Activated gamma-delta T cell treated with anti-CD3 and anti-CD28 coated beads, Interleukin-2, amount 50 U/mL, for 16 hours (primary cell): ENCODE measurements around the gene TSEN34.
"Not testable (repeated sequence)": the region's sequence is repeated elsewhere in the genome, so short reads cannot be mapped to it uniquely, and the experiment has no call there.

Source experiments
- DNase-seq: peaks from one replicate; pipeline ENCODE4 v3.0.0-alpha.2; 2020; ENCODE audit warnings: low read depth

The TSEN34 gene

DNA sequence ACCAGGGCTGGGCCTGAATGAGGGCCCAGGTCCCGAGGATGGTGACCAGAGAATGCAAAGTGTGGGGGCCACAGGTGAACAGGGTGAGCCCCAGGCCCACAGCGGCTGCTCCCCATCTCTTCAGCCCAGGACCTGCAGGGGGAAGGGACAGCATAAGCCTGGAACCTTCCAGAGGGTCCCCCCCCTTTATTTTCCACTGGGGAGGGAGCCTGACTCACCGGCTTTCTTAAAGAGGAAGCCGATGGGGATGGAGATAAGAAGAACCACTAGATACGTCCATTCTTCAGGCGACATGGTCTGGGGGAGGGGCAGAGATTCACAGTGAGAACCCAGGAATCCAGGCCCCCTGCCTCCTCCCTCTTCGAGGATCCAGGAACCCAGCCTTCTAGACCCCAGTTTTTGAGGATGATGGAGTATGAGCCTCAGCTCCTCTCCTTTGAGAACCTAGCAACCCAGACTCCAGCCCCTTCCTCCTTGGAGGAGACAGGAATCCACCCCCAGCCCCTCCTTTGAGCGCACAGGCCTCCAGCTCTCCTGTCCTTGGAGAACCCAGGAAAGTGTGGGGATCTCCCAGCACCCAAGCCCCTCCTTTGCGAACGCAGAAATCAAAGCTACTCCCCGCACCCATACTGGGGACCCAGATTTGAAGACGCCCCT is 2.8 kb upstream of the TSEN34 start:
- no peak for DNase-seq

DNA sequence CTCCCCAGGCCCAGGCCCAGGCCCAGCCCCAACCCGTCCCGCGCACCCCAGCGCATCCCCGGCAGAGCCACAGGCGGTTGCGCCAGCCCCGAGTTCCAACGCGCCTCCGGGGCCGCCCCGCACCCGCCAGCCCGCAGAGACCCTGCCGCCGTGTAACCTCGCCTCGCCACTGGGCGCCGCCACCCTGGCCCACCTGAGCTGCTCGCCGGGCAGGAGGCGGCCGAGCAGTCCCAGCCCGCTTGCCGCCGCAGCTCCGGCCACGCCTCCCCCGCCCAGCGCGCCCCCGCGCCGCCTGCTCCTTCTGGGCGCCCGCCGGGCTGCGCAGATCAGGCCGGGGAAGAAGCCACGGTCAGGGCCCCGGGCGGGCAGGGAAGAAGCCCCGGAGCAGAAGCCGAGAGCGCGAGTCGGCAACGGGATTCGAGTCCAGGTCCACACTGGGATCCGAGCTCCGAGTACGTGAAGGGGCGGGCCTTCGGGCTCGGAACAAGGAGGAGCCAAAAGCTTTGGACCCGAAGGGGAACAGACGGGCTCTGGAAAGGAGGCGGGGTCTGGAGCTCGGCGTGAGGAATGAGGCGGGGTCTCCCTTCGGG is 1.9 kb upstream of the TSEN34 start, which contains the start of gene MBOAT7:
TSS of gene MBOAT7 (minus strand) at position 436 of the 590 bp plus-strand sequence. CDS start 1,072 bp downstream, outside the sequence.
- DNase-seq = no peak

DNA sequence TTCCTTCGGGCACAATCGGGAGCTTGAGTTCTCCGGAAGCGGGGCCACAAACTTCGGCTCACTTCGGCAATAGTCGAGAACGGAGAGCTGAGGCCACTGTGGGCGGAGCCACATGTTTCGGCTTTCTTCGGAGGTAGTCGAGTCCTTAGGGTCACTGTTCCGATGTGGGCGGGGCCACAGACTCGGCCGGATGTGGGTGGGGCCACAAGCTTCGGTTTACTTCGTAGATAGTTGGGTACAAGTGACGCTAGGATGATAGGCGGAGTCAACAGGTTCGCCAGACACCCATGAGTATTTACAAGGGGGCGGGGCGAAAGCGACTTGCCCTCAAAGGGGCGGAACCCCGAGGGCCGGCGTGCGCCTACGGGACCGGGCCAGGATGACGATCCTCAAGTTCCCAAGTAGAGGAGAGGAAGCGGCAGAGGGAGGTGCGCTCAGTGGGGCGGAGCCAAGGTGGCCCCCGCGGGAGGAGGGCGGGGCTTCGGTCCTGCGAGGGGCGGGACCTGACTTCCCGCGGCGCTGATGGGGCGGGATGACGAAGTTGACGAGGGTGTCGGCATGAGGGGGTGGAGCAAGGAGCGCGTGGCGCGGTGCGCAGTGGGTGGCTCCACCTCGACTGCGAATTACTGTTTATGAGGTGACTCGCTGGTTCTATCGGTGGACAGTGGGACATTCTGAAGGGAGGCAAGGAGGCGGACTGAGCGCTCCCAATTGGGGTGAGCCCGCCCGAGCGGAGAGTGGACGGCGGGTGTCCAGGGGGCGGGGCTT is 1.2 kb upstream of the TSEN34 start:
- DNase-seq = peak; percentile 100

DNA sequence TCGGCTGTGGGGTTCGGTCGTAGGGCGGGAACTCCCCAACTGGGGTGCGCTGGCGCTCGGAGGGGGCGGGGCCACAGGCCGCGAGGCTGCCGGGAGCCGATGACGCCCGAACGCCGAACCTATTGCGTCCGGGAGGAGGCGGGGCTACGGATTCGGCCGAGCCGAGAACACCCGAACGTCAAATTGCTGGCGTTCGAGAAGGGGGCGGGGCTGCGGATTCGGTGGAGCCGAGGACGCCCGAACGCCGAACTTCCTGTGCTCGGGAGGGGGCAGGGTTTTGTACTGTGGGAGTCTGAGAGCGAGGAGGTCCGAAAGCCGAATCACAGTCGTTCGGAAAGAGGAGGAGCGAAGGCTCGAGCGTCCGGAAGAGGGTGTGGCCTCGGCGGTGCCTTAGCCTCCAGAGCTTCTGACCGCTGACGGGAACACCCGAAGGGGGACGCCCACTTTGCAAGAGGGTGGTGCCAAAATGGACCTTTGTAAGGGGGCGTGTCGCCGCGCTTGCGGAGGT is 551 bp upstream of the TSEN34 start:
- DNase-seq = peak; percentile 100

DNA sequence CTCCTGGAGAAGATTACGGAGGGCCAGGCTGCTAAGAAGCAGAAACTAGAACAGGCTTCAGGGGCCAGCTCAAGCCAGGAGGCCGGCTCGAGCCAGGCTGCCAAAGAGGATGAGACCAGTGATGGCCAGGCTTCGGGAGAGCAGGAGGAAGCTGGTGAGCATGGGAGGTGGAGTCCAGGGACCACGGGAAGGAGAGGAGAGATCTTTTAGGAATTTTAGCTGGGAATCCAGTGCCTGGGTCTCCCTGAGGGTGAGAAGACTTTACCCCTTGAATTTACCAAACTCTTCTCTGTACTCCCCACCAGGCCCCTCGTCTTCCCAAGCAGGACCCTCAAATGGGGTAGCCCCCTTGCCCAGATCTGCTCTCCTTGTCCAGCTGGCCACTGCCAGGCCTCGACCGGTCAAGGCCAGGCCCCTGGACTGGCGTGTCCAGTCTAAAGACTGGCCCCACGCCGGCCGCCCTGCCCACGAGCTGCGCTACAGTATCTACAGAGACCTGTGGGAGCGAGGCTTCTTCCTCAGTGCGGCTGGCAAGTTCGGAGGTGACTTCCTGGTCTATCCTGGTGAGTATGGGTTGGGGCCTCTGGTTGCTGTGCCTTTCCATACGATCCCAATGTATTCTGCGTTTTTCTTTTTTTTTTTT is 824 bp downstream of the TSEN34 start:
- DNase-seq = no peak

DNA sequence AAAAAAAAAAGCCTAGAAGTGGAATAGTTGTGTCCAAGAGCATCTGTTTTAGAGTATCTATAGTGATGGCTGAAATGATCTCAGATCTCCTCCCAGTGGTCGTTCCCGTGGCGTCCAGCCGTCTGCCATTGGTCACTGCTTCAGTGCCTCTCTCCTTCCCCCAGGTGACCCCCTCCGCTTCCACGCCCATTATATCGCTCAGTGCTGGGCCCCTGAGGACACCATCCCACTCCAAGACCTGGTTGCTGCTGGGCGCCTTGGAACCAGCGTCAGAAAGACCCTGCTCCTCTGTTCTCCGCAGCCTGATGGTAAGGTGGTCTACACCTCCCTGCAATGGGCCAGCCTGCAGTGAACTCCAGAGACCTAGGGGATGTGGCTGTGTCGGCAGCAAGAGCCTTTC is 1.9 kb downstream of the TSEN34 start:
- DNase-seq = no peak

DNA sequence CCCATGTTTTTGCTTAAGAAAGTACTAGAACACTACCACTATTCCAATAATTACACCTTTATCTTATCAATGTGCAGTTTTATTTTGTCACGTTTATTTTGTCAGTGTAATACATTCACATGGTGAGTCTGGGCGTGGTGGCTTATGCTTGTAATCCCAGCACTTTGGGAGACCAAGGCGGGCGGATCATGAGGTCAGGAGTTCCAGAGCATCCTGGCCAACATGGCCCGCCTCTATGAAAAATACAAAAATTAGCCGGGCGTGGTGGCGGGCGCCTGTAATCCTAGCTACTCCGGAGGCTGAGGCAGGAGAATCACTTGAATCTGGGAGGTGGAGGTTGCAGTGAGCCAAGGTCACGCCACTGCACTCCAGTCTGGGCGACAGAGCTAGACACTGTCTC is 3.4 kb downstream of the TSEN34 start:
- DNase-seq = not testable (repeated sequence)

DNA sequence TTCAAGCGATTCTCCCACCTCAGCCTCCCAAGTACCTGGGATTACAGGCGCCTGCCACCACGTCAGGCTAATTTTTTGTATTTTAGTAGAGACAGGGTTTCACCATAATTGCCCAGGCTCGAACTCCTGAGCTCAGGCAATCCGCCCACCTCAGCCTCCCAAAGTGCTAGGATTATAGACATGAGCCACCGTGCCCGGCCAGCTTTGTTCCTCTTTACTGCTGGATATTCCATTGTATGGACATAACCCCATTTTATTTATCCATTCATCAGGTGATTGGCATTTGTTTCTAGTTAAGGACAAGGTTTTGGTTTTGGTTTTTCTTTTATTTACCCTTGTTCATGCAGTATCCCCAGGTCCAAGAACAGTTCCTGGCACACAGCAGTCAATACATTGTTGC is 5.4 kb downstream of the TSEN34 start:
- DNase-seq = no peak

DNA sequence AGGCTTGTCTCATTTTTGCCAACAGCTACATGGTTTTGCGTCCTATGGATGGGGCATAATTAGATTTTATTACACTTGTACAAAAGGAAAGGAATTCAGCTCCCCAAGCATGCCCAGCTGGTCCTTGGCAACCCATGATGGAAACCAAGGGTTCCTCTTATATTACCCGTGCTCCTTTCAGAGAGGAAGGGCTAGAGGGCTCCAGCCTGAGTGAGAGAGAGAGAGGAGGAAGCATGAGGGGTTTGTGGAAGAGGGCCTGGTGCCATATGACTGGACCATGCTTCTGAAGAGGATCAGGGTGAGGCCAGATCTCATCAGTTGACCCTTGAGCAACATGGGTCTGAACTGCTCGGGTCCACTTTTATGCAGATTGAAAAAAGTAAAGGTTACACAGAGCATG is 6.0 kb downstream of the TSEN34 start:
- no peak for DNase-seq

DNA sequence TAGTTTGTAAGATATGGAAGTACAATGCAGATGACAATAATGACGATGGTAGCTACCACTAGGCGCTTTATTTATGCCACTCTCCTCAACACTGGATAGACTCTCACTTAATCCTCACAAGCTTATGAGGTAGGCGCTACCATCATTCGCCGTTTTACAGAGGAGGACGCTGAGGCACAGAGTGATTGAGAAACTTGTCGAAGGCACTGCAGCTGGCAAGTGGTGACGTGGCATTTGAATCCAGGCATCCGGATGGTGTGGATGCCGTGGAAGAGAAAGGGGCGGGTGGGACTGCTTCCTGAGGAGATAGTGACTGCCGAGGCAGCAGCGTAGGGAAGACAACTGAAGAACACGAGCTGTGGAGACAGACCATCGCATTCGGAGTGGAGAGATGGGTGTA is 8.3 kb downstream of the TSEN34 start:
- DNase-seq = no peak

DNA sequence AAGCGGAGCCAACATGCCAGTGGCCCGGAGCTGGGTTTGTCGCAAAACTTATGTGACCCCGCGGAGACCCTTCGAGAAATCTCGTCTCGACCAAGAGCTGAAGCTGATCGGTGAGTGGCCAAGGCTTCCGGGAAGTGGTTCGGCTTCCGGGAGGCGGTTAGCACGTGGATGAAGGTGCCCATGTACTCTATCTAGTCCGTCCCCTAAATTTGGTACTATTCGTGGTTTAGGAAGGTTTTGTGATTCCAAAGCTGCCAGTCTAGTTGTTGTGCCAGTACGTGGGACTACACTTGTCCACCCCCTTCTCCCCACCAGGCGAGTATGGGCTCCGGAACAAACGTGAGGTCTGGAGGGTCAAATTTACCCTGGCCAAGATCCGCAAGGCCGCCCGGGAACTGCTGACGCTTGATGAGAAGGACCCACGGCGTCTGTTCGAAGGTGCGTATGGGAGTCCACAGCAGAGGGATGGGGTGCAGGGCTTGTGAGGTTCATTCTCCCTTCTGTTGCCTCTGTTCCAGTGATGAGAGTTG is 10.1 kb downstream of the TSEN34 start:
- no peak for DNase-seq

DNA sequence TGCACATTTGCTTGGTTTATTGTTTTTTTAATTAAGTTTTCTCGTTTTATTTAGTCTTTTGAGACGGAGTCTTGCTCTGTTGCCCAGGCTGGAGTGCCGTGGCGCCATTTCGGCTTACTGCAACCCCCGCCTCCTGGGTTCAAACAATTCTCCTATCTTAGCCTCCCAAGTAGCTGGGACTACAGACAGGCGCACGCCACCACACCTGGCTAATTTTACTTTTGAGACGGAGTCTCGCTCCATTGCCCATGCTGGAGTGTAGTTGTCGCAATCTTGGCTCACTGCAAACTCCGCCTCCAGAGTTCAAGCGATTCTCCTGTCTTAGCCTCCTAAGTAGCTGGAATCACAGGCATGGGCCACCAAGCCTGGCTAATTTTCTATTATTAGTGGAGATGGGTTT is 10.9 kb downstream of the TSEN34 start:
- DNase-seq = no peak

DNA sequence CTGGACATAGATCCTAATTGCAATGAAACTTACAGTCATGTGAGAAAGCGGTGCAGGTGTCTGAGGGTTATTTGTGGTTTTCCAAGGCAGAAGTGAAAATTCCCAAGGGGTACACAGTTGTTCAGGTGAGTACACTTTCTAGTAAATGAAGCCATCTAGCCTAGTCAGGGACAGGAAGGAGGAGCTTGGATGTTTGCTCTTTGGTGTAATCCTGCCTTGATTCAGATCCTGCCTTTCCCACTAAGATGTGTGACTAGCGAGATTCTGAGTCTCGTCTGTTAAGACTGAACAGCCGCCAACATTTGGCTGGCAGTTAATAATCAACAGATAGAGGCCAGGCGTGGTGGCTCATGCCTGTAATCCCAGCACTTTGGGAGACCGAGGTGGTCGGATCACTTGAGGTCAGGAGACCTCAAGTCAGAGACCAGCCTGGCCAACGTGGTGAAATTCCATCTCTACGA is 12.1 kb downstream of the TSEN34 start:
- DNase-seq = no peak

DNA sequence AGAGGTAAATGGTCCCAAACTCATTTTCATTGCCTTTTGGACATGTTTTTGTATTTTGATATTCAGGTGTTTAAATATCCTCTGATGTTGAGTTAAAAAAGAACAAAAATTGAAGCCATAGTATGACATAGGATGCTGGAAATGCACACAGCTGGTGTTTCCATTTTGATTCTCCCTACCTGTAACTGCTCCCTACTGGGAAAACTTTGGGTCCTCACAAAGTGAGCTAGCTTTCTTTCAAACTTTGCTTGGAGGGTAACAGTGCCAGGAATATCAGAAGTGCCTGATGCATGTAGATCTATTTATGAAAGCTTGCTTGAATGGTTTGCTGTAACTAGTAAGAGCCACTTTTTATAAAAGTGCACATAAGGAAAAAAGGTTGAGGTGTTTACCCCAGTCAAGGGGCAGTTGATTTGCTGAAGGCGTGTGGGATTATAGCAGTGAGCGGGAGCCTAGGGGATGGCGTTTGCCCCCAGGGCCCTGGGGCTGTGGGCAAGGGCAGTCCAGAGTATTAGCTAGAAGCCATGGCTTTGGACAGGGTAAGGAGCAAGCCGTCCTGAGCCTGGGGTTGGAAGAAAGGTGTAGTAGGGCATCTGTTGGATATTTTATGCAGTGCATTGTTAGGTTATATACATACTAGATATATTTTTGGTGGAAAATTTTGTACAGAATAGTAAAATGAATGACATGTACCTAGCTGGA is 13.8 kb downstream of the TSEN34 start:
- no peak for DNase-seq

DNA sequence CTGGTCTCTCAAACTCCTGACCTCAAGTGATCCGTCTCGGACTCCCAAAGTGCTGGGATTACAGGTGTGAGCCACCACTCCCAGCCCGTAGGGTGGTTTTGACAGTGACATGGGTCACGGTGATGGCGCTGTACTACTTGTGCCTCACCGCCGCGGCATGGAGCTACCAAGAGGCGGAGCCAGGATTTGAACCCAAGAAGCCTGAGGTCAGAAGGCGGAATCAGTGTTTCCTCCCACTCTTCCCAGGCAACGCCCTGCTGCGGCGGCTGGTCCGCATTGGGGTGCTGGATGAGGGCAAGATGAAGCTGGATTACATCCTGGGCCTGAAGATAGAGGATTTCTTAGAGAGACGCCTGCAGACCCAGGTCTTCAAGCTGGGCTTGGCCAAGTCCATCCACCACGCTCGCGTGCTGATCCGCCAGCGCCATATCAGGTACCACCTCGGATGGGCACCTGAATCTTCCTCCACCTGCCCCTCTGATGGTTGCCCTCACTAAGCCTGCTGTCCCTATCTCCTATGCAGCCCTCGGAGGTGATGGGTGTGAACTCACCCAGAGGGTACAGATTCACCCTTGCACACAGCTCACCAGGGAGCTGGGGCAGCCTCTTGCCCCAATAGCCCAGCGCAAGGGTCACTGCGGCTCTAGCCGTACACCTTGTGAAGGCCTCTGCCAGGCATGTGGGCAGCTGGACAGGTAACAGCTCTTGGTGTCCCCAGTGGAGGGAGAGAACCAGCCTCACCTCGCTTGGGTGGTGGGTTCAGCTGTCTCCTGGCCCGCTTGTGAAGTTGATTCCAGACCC is 15.1 kb downstream of the TSEN34 start:
- DNase-seq = no peak

DNA sequence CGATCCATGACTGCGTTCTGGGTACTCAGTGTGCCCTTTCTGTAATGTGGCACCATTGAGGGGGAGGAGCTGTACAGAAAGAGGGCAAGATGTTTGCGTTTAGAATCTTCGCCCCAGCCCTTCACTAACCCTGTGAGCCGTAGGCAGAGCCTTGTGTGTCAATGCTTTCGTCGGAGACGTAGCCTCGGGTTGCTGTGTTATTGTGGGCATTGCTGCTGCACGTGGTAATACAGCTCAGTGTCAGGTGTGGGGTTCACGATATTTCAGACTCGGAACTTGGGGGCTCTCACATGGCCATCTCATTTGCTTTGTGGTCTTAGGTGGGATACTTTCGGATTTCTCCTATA is 15.7 kb downstream of the TSEN34 start:
- DNase-seq = no peak

DNA sequence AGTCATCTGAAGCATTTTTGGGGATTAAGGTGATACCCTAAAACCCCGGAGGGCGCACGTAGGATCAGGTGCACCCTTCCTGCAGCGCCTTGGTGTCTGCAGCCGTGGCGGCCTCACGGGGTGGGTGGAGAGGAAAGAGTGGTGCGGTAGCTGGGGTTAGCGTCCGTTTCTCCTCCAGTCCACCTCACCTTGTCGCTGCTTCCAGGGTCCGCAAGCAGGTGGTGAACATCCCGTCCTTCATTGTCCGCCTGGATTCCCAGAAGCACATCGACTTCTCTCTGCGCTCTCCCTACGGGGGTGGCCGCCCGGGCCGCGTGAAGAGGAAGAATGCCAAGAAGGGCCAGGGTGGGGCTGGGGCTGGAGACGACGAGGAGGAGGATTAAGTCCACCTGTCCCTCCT is 16.1 kb downstream of the TSEN34 start:
- not testable (repeated sequence) for DNase-seq

DNA sequence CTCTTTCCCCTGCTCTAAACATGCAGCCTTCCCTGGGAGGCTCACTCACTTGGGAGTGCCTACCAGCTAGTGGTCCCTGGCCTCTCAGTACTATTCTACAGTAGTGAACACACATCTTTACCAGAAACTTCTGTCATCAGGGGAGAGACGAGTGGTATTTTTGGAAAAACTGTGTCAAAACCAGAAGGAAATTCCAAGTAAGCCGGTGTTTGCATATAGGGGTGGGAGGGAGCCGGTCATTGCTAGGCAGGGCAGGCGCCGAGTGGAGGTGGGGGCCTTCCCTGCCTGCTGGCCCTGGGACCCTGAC is 16.5 kb downstream of the TSEN34 start:
- no peak for DNase-seq

DNA sequence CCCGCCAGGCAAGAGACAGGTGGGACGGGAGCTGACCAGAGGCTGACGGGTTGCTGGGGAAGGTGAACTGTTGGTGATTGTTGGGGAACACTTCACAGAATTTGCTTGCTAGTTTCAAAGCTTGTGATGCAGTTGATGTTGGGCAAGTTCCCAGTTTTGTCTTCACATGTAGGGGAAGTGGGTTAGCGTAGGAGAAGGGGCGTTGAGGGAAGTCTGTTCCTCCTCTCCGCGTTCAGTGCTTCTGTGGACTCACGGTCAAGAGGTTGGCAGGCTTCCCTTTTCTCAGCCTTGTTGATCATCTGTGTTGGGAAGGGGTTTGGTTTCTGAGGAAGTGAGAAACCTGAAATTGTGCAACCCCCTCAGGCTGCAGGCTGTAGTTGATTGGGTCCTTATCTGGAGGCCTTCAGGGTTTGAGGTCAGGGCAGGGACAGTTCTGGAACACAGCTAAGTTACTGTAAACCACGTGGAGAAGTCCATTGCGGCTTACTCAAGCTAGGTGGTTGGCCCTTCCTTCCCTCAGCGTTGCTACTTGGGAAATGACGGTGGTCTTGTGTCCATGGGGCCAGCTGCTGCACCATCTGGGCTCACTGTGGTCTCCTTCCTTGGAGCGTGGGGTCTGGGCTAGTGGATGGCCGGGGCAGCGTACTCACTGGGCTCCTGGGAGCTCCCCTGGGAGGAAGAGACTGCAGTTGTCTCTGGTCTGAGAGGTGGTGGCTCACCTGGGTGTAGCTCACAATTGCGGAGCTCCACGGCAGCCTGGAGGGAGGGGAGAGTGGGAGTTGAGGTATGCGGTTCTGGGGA is 17.1 kb downstream of the TSEN34 start:
- DNase-seq = no peak

DNA sequence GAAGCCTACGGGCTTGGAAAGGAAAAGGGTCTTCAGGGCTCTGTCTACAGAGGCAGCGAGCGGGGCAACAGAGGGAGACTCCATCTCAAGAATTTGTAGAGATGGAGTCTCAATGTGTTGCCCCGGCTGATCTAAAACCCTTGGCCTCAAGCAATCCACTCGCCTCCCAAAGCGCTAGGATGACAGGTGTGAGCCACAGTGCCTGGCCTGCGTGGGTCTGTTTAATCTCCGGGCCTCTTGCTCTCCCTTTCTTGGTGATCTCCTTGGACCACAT is 17.6 kb downstream of the TSEN34 start:
- DNase-seq = no peak
